T follicular helper cell (primary cell): ENCODE results near the gene THAP10.
"Not testable (repeated sequence)": the region's sequence is repeated elsewhere in the genome, so short reads cannot be mapped to it uniquely, and the experiment has no call there.

Source experiments
- DNase-seq: peaks from one replicate; pipeline ENCODE4 v3.0.0-alpha.2; 2020; ENCODE audit warnings: low read depth
- total RNA-seq, 2 experiments: gene quantifications; one replicate each; lab custom pipeline; 2026; lab: John Stamatoyannopoulos, UW

THAP10 gene
- 0.13 to 0.36 reads per million in 2 experiments for total RNA-seq

DNA sequence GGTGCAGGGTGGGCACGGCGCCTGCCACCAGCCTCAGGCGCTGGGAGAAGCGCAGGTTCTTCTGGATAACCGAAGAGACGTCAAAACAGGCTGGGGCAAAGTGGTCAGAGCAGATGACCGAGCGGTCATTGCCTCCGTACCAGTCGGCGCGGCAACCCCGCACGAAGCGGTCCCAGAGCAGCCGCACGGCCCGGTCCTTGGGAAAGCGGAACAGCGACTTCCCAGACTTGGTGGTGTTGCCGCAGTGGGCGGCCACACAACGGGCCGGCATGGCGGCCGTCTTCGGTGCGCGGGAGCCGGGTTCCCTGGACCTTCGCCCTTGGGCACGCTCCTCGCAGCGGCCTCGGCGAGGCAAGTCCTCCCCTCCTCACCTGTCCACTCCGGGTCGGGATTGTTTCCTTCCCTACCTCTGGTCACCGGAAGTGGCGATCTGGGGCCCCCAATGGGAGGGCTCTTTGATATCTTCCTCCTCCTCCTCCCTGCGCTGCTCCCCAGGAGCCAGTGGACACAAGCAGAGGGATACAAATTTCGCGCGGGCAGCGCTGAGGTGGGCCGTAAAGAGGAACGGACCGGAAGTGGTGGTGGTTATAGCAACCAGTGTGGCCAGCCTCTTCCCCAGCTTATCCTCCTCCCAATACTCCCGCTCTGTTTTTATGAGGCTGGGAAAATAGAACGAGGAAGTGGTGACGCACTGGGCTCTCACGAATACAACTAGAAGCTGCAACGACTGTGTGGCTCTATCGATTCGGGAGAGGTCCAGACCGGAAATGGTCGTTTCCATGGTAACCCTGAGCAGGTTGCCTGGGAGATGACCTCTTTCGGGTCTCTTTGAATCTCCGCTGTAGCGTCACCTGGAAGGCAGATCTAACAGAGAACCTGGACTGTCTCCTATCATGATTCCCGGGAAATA is at the start of gene THAP10, which contains the start of gene LRRC49:
THAP10 (minus strand) TSS at position 432 of the 910 bp plus-strand sequence; CDS start at position 271, 161 bp downstream.
LRRC49 (plus strand) TSS at position 825 of the 910 bp plus-strand sequence; CDS start at position 894, 69 bp downstream.
- DNase-seq = no peak

DNA sequence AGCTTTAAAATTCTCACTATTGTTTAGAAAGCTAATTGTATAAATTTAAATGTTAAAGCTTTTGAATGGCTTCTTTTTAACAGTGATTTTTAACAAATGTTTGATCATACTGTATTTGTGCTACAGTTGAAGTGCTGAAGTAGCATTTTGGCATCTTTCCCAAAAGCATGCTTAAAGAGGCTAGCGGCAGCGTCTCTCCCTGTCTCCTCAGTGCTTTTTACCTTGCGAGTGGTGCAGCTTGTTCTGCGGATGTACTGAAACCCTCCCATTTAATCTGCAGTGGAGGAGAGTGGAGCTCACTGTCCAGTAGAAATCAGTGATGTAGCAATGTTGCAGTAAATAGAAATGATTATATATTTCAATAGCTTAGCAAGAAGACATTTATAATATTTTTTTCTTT is 44.1 kb upstream of the THAP10 start:
- DNase-seq = no peak

DNA sequence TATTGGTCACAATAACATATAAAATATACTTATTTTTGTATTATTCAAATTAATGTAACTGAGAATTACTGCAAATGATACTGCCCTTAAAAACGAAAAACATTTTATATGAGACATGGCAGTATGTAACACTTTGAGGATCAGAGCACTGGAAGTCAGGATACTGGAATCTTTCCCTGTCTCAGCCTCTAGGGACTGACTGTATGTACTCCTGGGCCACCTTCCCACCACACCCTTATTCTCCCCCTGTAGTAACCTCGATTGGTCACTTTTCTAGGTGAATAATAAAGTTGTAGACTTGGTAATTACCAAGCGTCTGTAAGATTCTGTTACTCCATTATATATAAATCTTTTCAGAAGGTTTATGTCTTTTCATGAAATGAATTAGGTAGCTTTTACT is 43.4 kb upstream of the THAP10 start:
- DNase-seq = no peak

DNA sequence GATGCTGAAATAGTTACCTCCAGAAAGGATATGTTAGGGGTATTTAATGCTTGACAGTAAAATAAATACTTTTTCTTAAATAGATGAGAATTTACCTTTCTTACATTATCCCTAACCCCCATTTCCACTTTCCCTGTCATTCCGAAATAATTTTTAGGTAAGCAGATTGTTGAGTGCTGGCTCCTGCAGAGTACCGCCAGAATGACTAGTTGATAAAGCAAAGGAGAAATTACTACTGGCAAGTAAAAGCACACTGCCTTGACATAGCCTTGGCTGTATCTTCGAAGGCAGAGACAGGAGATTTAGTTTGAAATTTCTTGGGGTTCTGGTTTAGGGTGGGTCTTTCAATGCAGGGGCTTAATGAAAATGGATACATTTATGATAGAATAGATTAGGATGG is 41.2 kb upstream of the THAP10 start:
- no peak for DNase-seq

DNA sequence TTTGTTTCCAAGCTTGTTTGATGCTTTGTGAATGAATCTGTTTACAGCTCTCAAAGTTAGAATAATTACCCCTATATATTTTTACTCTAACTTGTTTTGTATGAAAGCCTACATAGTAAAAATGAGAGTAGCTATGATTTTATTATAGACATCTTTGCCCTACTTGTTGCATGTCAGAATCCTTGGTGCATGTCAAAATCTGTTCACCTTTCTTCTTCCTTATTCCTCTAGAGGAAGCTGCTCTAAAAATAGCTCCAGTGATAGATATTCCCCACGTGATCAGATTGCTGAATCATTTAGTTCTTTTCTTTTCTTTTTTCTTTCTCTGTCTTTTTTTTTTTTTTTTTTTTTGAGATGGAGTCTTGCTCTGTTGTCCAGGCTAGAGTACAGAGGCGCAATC is 40.2 kb upstream of the THAP10 start:
- DNase-seq = no peak

DNA sequence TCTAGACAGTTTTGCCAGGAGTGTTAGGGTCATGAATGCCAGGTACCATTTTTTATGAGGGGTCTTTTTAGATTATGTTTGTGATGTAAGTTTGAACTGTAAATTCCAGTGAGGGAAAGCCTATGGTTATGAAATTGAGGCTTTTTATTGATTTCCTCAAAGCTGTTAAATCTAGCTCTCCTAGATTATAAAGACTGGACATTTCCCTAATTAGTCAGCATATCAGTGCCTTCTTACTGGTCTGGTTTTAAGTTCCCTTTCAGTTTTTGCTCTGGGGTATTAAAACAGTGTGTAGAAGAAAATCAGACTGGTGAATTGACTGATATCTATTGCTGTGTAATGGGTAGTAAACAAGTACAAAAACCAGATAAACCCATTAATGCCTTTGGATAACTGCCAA is 39.6 kb upstream of the THAP10 start:
- DNase-seq = no peak

DNA sequence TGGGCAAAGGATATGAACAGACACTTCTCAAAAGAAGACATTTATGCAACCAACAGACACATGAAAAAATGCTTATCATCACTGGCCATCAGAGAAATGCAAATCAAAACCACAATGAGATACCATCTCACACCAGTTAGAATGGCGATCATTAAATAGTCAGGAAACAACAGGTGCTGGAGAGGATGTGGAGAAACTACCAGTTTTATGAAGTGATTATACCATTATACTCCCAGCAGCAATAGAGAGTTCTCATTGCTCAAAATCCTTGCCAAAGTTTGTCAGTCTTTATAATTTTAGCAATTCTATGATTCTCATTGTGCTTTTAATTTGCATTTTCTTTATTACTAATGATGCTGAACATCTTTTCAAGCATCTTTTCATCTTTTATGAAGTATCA is 34.7 kb upstream of the THAP10 start:
- DNase-seq = not testable (repeated sequence)

DNA sequence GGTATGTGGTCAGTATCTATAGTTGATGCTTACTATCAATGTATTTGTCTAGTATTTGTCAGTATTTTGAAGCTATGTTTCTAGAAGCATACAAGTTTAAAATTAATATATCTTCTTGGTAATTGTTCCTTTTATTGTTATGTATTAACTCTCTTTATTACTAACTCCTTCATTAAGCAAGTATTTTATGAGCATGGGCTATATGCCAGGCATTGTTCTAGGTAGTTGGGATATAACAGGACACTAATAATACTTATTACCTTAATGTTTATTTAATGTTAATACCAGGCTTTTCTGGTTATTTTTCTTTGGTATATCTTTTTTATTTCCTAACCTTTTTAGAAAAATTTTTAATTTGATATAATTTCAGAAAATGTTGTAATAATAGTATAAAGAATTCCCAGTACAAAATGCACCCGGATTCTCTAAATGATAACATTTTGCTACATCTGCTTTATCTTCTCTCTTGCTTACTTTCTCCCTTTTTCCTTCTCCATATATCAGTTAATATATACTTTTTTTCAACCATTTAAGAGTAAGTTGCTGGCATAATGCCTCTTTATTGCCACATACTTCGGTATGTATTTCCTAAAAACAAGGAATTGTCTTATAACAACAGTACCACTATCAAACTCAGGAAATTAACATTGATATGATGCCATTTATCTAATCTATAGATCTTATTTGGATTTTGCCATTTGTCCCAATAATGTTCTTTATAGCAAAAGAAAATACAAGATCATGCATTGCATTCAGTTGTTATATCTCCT is 31.3 kb upstream of the THAP10 start:
- no peak for DNase-seq

DNA sequence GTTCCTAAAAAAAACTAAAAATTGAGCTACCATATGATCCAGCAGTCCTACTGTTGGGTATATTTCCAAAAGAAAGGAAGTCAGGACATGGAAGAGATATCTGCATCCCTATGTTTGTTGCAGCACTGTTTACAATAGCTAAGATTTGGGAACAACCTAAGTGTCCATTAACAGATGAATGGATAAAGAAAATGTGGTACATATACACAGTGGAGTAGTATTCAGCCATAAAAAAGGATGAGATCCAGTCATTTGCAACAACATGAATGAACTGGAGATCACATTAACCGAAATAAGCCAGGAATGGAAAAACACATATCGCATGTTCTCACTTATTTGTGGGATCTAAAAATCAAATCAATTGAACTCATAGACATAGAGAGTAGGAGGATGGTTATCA is 29.9 kb upstream of the THAP10 start:
- DNase-seq = no peak

DNA sequence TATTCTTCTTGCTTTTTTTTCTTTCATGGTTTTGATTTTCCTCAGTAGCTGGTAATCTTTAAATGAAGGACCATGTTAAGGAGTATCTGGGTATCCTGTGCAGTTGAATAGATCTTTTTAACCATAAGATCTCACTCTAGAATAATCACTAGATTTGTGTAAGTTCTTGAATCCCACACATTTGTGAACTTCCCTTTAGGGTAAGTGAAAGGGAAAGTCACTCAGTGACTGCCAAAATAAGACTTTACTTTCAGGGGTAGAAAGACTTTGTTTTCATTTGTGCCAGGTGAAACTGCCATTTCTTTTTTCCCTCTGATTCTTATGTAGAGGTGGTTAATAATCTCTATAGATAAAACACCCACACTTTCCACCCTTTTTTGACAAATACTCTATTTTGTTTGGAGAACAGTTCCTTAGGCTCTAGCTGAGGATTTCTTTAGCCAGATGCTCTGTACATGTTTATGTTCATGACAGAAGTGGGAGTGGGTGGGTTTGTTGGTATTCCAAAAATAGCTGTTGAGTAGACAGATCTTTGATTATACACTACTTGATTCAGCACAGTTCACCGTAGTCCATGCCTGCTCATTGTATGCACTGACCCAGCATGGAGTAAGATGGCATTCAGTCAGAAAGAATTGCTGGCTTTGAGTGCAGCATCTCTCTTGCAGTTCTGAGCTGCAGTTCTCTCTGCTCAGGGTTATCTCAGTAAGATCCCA is 28.9 kb upstream of the THAP10 start:
- no peak for DNase-seq

DNA sequence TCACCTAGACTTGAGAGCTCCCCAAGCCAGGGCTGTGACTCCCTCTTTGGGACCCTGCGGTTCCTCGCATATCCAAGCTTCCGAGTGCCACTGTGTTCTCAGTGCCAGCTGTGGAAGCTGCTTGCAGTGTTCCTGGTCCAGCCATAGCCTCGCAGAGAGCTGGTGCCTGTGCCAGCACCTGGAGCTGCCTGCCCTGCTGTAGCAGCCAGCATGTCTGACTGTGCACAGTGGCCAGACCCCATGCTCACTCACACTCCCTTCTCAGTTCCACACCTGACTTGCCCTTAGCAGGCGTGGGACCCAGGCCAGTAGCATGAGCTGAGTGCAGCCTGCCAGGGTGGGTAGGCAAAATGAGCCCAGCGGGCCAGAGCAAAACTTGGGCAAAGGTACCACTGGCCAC is 25.7 kb upstream of the THAP10 start:
- no peak for DNase-seq

DNA sequence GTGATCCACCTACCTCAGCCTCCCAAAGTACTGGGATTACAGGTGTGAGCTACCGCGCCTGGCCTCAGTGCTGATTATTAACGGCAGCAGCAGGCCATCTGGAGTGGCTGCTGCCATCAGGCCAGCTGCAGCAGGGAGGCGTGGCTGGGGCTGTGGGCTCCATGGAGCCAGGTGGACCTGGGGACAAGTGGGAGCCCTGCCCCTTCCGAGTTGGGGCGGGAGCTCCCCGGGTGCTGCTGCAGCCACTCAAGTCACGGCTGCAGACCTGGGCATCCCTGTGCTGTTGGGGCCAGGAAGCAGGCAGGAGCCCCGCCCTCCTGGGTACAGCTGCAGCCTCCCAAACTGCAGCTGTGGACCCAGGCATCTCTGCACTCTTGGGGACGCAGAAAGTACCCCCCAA is 24.3 kb upstream of the THAP10 start:
- no peak for DNase-seq

DNA sequence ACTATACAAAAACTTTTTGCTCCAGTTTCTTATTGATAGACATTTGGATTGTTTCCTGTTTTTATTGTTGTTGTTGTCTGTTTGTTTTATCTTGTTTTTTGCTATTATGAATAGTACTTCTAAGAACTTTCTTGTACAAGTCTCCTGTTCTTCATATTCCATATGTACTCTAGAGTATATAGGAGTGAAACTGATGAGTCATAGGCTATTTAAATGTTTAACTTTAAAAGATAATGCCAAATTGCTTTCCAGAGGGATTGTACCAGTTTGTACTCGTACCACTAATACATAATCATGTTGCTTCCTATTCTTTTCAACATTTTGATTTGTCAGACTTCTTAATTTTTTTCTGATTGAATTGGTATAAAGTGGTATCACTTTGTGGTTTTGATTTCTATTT is 20.0 kb upstream of the THAP10 start:
- DNase-seq = no peak

DNA sequence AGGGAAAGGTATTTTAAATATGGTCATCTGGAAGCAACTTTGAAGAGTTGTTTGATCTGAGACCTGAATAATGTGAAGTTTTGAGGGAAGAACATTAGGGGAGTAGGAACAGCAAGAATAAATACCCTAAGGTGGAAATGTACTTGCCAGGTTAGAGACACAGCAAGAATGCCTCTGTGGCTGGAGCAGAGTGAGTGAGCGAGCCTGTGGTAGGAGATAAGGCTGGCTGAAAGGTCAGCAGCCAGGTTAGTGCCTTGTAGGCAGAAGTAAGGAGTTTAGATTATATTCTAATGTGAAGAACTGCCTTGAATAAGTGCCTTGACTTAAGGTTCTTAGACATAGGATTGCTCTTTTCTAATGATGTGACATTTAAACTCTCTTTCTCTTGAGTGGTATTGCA is 18.7 kb upstream of the THAP10 start:
- DNase-seq = no peak

DNA sequence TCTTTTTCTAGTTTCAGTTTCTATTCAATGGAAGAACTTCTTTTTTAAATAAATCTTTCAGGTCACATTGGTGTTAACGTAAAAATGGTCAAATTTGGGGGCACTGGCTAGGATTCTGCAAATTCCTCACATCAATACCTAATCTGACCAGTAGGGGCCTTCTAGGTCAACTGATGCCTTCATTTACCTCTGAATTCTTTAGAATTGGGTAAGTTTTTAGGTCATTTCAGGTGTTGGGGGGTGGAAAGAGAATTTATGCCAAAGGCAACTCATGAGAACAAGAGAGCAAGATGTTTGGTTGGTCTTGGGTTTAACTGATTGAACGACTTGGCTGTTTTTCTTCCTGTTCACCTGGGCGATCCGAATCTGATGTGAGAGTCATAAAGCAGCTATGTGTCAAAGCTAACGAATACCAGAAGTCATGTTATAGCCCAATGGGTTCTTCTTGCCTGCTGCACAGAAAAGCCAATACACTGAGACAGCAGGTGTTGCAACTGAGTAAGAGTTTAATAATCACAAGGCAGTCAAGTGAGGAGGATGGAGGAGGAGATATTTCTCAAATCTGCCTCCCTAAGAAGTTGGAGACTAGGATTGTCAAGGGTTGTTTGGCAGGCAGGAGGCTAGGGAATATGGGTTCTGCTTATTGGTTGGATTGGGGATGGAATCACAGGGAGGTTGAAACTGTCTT is 15.7 kb upstream of the THAP10 start:
- no peak for DNase-seq

DNA sequence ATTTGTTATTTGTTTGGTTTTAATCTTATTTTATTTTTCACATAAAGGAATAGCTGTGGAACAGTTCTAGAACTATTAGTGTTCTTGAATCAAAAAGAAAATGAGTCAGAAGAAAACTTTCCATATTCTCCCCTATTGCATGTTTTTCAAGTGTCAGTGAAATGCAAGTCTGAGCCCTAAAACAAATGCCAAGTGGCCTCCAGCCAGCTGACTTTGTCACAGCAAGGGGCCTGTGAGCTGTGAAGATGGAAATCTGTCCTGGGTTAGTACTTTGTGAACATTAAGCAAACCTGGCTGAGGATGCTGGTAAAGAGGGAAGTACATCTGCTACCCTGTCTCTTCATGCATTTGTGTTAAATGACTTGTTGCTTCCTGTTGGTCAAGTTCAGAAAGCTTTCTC is 14.6 kb upstream of the THAP10 start:
- no peak for DNase-seq

DNA sequence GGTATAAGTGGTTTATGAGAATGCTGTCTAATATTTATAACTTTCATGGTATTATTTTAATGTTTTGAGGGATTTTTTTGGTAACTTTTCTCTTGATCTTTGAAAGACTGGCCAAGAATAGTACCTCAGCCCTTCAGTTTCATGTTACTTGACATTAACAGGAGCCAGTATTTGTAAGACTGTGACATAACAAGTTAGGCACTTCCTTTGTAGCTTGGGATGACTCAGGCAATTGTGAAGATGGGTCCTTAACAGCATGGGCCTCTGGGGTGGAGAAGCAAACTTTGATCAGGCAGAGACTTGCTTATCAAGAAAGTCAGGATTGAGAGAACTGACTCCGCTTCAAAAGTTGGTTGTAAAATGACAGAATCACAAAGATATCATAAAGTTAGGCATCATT is 9.9 kb upstream of the THAP10 start:
- DNase-seq = no peak

DNA sequence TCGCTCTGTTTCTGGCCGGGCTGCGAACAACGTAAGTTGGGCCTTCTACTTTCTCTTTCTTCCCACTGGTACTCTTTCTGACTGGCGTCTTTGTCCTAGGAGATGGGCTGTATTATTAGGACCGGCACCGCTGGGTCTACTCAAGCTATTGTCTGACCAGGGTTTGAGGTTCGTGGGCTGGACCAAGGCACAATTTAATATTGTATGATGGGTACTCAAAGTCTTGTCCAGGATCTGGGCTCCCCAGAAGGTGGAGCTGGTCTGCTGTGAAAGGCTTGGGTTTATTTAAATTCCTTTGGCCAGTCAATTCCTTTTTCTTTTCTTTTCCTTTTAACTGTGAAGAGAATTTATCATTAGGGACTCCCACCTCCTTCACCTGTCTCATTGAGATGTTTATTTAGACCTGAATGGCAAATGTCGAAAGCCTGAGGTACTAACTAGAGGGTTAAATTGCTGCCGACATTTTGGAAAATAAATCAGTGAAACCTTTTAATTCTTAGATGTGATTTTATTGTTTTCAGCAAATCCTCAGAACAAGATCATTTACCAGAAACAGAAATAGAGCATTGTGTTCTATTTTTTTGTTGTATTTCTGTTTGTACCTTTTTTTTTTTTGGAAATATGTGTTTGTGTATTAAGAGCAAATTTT is 803 bp upstream of the THAP10 start:
- DNase-seq = no peak

DNA sequence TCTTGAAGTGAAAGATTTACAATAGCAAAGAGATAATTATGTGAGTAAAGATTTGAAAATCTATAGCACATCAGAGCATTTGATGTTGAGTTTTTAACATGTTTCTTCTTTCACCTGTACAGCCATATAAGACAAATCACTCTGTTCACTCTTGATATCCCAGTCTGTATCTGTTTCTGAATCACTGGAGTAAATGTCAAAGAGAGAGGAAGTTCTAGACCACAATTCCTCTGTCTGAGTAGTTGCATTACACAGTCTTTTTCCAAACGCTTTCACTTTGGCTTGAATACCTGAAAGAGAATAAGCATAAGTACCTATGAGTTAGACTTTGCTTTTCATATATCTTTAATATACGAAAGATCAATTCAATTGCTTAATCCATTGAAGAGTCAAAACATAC is 9.9 kb downstream of the THAP10 start:
- no peak for DNase-seq

DNA sequence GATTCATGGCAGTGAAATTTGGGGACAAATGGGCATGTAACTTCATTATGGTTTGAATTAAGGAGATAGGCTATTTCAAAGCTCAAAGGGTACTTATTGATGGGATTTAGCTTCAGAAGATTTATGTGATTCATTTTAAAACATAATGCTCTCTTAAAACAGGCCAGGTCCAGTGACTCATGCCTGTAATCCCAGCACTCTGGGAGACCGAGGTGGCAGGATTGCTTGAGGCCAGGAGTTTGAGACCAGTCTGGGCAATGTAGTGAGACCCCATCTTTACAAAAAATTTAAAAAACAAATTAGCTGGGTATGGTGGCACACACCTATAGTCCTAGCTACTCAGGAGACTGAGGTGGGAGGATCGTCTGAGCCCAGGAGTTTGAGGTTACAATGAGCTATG is 11.5 kb downstream of the THAP10 start:
- no peak for DNase-seq

DNA sequence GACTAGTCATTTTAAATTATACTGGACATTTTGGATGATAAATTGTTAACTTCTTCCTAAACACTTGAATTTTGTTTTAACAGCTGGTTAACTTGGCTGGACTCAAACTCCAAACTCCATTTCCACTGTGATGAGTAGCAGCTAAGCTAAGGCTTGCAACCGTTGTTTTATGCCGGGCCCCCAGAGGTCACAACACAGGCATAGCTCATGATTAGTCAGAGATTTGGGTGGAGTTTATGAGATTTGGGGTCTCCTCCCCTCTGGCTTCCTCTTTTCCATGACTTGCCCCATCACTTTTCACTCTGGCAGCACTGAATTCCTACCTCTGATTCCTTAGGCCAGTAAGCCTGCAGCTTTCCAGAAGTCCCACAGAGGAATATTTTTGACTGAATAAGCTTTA is 12.8 kb downstream of the THAP10 start:
- DNase-seq = no peak
